GM18907 (cell line): ENCODE data around the gene CRYBG3.

ENCODE experiments used
- ATAC-seq: cut with Tn5 transposase; IDR thresholded peaks from one replicate; pipeline ENCODE4 v1.9.1; 2021; ENCODE audit warnings: mild to moderate bottlenecking, moderate library complexity; ENCODE audit not compliant: unreplicated experiment

CRYBG3 gene

GRCh38 chr3:97939401-97939800, 117.6 kb downstream of the CRYBG3 start:
- ATAC-seq, result no peak

GRCh38 chr3:97940034-97940433, 118.2 kb downstream of the CRYBG3 start:
- no peak for ATAC-seq

DNA sequence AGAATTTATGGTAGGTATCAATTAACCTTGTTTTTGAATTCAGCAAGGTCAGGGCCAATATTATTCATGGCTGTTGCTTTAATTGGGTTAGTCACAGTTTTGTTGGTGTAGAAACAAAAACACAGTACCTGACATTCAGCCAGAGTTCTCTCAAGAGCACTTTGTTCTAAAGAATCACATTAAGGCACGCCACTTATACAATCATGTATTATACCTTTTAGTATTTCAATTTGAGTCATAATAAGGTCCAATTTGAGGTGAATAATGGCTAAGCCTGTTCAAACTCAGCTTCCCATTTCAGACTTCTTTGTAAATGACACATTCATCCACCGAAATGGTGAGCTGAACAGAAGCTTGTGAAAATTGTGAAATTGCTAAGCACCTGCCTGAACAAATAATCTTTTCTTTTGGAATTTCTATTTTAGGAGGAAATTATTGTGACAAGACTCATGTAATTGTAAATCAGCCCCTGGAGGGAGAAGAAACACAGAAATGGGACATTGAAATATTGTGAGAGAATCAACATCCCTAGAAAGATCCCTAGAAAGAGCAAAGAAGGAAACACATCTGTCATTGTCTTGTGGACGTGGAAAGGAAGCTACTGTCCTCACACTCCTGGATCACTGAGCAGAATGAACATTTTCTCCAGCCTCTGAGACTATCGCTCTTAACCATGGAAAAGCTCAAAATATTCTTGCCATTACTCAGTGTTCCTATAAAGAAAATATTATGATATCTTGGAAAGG, 121.2 kb downstream of the CRYBG3 start:
- no peak for ATAC-seq

DNA sequence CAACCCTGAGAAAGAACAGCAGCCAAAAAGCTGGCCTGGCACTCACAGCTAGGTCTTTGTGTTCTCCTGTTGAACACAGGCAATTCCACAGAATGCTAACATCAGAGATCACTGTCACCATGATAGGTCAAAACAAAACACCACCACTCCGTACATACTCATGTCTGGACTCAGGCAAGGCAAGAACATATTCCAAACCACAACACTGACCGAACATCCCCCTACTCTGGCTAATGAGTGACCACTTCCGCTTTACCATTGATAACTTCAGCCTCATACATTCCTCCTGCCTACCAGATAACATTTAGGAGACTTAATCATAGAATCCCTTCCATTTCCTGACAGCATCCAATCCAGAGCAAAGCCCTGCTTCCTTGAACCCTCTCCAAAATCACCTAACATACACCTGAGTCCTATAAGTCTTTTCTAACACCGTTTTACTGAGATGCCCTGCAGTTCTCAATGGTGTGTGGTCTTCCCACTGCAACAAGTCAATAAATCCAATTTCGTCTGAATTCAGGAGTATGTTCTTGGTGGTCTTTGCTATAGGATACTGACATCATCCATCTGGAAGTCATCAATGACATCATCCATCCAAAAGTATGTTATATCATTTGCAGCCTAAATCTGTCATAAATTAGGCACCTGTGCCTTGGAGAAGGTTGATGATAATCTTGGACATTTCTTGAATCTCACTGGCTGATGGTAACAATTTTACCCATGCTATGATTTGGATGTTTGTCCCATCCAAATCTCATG, 126.7 kb downstream of the CRYBG3 start:
- ATAC-seq, result no peak

DNA sequence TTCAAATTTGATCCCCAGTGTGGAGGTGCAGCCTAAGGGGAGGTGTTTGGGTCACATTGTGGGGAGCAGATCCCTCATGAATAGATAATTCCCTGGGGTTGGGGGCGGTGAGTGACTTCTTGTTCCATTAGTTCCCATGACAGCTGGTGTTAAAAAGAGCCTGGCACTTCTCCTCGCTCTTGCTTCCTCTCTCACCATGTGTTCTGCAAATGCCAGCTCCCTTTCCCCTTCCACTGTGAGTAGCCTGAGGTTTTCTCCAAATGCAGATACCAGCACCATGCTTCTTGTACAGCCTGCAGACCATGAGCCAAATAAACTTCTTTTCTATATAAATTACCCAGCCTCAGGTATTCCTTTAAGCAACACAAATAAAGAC, 127.3 kb downstream of the CRYBG3 start:
- no peak for ATAC-seq

DNA sequence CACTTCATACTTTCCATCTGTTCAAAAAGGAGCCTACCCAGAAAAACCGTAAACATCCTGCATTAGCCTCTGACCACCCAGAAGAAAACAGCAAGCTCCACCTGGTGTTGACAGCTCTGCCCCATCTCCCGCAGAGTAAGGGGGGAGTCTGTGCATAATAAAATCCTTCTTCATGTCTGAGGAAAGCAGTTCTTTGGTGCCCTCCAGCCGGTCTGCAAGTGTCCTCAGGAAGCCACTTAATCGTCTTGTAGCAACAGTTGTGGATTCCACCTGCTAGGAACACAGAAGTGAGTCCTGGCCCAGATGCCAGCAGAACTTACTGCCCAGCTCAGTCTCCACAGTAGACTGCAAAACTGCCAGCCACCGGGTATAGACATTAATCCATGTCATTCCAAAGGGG, 127.9 kb downstream of the CRYBG3 start:
- ATAC-seq, result no peak

GRCh38 chr3:97950360-97950759, 128.5 kb downstream of the CRYBG3 start:
- no peak for ATAC-seq

GRCh38 chr3:97952280-97952679, 130.5 kb downstream of the CRYBG3 start:
- ATAC-seq, result no peak

- ATAC-seq, result no peak
Observed at GRCh38 chr3:97952872-97953271, 131.1 kb downstream of the CRYBG3 start.

GRCh38 chr3:97954228-97954827, 132.5 kb downstream of the CRYBG3 start:
- ATAC-seq, result peak; percentile 65

DNA sequence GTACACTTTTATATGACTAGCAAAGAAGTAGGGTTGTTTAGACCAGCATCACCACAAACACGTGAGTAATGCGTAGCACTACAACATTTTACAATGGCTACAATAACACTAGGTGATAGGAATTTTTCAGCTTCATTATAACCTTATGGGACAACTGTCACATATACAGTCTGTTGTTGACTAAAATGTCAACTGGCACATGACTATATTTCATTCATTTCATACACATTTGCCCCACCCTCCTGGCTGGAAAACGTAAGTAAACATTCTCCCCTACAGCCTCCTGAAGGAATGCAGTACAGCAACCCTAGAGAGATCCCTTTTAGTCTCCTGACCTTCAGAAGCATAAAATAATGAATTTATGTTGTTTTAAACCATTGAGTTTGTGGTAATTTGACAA, 134.2 kb downstream of the CRYBG3 start:
- no peak for ATAC-seq

DNA sequence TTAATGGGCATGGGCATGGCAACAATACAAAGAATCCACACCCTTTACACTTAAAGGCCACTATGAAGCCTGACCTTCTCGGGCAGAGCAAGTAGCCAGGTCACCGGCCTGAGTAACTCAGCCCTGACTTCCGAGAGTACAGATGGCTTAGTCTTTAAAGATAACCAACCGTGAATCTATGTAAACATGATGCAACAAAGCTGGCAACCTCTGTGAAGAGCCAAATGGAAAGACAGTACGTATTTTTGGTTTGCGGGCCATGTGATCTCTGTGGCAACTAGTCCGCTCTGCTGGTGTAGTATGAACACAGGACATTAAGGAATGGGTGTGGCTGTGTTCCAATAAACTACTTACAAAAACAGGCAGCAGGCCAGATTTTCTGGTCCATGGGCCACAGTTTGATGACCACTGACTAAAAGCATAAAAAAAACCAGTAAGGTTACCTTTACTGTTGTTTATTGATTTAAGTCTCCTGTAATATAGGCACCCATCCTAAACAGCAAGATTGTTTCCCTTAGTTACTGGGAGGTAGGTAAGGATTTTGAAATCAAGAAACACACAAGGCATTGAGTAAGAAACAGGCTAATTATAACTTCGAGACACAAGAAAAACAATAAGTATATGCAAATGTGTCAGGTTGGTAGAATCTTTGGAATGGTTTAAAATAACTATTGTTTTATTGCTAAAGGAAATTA, 136.0 kb downstream of the CRYBG3 start:
- ATAC-seq, result no peak

DNA sequence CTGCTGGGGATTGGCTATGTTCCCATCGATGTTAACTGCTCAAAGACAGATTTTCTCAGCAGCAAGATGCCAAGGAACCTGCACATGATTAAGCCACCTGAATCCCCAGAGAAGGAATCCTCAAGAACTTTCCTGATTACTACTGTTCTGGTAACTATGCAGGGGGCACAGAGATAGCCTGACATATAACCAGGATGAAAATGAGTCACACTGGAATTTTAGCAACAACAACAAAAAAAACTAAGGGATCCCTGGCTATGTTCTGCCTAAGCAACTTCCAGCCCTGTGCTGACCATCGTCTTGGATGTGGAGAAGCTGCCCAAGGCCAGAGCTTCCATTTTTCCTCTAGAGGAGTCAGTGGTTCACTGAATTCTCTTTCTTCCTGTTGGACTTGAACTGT, 136.6 kb downstream of the CRYBG3 start:
- ATAC-seq, result no peak

GRCh38 chr3:97958796-97959195, 137.0 kb downstream of the CRYBG3 start:
- ATAC-seq, result no peak

GRCh38 chr3:97959872-97960271, 138.1 kb downstream of the CRYBG3 start:
- no peak for ATAC-seq

- ATAC-seq, result no peak
Observed at GRCh38 chr3:97960551-97960950, 138.7 kb downstream of the CRYBG3 start.

DNA sequence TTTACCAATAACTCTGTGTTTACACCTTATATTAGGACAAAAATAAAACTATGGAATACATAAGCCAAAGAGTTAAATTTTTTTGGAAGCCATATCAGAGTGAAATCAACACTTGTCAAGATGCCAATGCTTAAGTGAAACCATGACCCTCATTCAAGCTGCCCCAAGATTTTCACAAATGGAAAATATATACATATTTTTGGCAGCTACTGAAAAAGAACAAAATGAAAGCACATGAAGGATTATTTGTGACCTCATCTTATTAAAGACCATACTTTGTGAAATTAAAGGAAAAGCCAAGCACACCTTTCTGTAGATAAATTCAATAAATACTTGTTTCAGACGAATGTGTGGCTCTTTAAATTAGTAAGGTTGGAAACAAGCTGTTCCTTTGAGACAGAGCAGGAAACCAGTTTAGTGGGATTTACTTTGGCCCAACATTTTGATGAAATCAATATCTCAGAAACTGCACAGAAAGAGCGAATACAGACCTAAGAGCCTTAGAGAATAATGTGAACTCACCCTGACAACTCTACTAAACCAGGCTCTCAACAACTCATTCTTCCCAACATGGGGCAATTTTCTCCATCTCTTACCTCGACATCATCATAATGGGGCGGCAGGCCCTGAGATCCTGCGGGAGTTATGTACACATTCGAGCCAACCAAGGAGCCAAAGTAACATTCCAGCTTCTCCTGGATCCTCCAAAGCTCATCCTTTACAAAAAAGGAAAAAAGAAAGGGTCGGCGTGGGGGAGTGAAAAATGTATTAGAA, 139.4 kb downstream of the CRYBG3 start:
- ATAC-seq, result no peak

DNA sequence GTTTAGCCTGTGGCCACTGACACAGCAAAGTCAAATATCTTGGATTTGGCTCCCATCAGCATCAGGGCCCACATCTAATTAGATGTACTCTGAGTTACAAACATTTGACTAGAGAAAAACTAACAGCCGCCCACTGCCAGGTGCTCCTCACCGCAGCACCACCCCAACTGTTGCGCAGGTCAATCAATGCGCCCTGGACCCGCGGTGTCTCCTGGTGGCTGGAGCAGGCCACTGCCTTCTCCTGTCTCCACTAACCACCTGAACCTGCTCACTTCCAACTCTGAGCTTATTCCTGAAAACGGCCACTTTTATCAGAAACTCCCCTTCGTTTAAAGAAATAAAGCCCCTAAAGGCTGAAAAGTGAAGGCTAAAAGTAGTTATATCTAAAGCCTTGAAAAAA, 146.2 kb downstream of the CRYBG3 start:
- no peak for ATAC-seq

DNA sequence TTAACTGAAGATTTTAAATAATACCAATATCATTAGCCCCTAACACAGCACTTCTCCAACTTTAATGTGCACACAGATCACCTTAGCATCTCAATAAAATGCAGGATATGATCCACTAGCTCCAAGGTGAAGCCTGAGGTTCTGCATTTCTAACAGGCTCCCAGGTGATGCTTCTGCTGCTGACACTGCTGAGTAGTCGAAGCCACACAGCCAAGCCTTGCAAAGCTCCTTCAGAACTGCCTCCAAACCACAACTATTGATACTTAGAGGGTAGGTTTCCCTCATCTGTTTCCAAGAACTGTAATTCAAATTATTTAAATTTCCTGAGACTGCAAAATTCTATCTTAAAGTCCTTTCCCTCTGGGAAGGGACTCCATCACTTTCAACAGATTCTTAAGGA, 146.6 kb downstream of the CRYBG3 start:
- no peak for ATAC-seq

- no peak for ATAC-seq
Observed at GRCh38 chr3:97969541-97969940, 147.7 kb downstream of the CRYBG3 start.

DNA sequence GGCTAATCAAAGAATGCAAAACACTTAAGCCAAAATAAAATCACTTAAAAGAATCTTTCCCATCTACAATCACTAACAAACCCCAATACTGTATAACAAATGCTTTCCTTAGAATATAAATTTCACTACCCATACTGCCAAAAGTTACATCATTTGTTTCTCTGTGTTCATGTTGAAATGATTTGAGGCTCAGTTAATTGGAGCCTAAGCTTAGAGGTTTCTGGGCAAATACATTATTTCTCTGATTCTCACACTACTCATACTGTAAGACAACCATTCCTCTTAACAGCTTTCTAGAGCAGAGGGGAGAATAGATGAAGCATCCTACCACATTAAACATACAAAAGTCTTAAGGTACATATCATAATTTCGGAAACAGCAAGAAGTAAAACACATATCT, 148.3 kb downstream of the CRYBG3 start:
- ATAC-seq, result no peak
